Astrocyte (in vitro differentiated cells and primary cell): Measurements from ENCODE around the gene TEX14. TPM values are rescaled to one million over a fixed set of nuclear protein-coding genes. Genes with fewer than 3 reads are reported as not detected.
"Not testable (repeated sequence)": the region's sequence is repeated elsewhere in the genome, so short reads cannot be mapped to it uniquely, and the experiment has no call there.

Experiments
- DNase-seq: peaks from one replicate; pipeline ENCODE4 v3.0.0-alpha.2; 2010; ENCODE audit warnings: low read depth
- FAIRE-seq: peaks from 2 replicates; lab custom pipeline; 2011; peaks lifted over from hg19 to GRCh38; lab: Jason Lieb, UNC
- H2AFZ ChIP-seq: 2 replicates; pipeline ENCODE4 v1.6.0; 2012; ENCODE audit warnings: low read depth, low read length, inconsistent platforms
- H3K27ac ChIP-seq: 2 replicates; pipeline ENCODE4 v1.5.1; 2011; ENCODE audit warnings: low read depth, low read length, inconsistent platforms
- H3K27me3 ChIP-seq: 2 replicates; pipeline ENCODE4 v1.6.0; 2011; ENCODE audit warnings: low read length, inconsistent platforms; ENCODE audit not compliant: insufficient read depth
- H3K36me3 ChIP-seq: 2 replicates; pipeline ENCODE4 v1.5.1; 2011; ENCODE audit warnings: low read length, inconsistent platforms; ENCODE audit not compliant: insufficient read depth
- H3K4me1 ChIP-seq: 2 replicates; pipeline ENCODE4 v1.5.1; 2011; ENCODE audit warnings: low read length, inconsistent platforms; ENCODE audit not compliant: insufficient read depth
- H3K4me2 ChIP-seq: 2 replicates; pipeline ENCODE4 v1.6.0; 2012; ENCODE audit warnings: low read length, inconsistent platforms
- H3K4me3 ChIP-seq: 2 replicates; pipeline ENCODE4 v1.5.1; 2011; ENCODE audit warnings: low read depth, mild to moderate bottlenecking, low read length, inconsistent platforms; ENCODE audit not compliant: insufficient read depth
- H3K79me2 ChIP-seq: 2 replicates; pipeline ENCODE4 v1.6.0; 2012; ENCODE audit warnings: mild to moderate bottlenecking, low read length, inconsistent platforms; ENCODE audit not compliant: insufficient read depth
- H3K9ac ChIP-seq: 2 replicates; pipeline ENCODE4 v1.6.0; 2012; ENCODE audit warnings: mild to moderate bottlenecking, low read length, inconsistent platforms
- H3K9me3 ChIP-seq: 2 replicates; pipeline ENCODE4 v1.5.1; 2012; ENCODE audit warnings: low read depth, mild to moderate bottlenecking, low read length, inconsistent platforms; ENCODE audit not compliant: insufficient read depth
- H4K20me1 ChIP-seq: 2 replicates; pipeline ENCODE4 v1.6.0; 2012; ENCODE audit warnings: low read length, inconsistent platforms; ENCODE audit not compliant: insufficient read depth
- H3K27ac Mint-ChIP-seq: one replicate; pipeline ENCODE4 v1.8.0; 2021; ENCODE audit warnings: mild to moderate bottlenecking, mixed read lengths; ENCODE audit not compliant: unreplicated experiment
- H3K27me3 Mint-ChIP-seq: one replicate; pipeline ENCODE4 v1.8.0; 2021; ENCODE audit warnings: low read depth, mixed read lengths; ENCODE audit not compliant: unreplicated experiment
- H3K36me3 Mint-ChIP-seq: one replicate; pipeline ENCODE4 v1.8.0; 2021; ENCODE audit warnings: low read depth, mixed read lengths; ENCODE audit not compliant: unreplicated experiment
- H3K4me1 Mint-ChIP-seq: one replicate; pipeline ENCODE4 v1.8.0; 2021; ENCODE audit warnings: low read depth, mixed read lengths; ENCODE audit not compliant: unreplicated experiment
- H3K4me3 Mint-ChIP-seq: one replicate; pipeline ENCODE4 v1.8.0; 2021; ENCODE audit warnings: mild to moderate bottlenecking, moderate library complexity, mixed read lengths; ENCODE audit not compliant: unreplicated experiment
- H3K9me3 Mint-ChIP-seq: one replicate; pipeline ENCODE4 v1.8.0; 2021; ENCODE audit warnings: mild to moderate bottlenecking, mixed read lengths; ENCODE audit not compliant: unreplicated experiment
- CTCF ChIP-seq: IDR thresholded peaks from 2 replicates; pipeline ENCODE4 v1.5.1; 2011; ENCODE audit warnings: low read depth, mild to moderate bottlenecking, inconsistent platforms, low read length, moderate library complexity; ENCODE audit not compliant: insufficient read depth
- EZH2 ChIP-seq: IDR thresholded peaks from 2 replicates; pipeline ENCODE4 v1.6.1; 2012; ENCODE audit warnings: mild to moderate bottlenecking, low read length, inconsistent platforms; ENCODE audit not compliant: insufficient read depth
- total RNA-seq: library from RNA; stranded (reverse); gene quantifications from 2 replicates; pipeline ENCODE4 v1.2.1, GENCODE V29; 2021

Gene TEX14
- total RNA-seq, 1 donor from 2014 or later, result 0.09 TPM

GRCh38 chr17:58686980-58687379, 4.9 kb downstream of the TEX14 start:
- Mint-ChIP-seq H3K4me3 (no peak overlapping the region), H3K4me1 (no peaks in the 10 kb centered on the region), H3K27ac (no peak overlapping the region), H3K27me3 (no peaks in the 10 kb centered on the region), H3K36me3 (no peaks in the 10 kb centered on the region), H3K9me3 (peaks cover 2% of the 10 kb centered on the region)
- Histone ChIP-seq H3K36me3 (no peaks in the 10 kb centered on the region), H3K9me3 (peaks cover 3% of the 10 kb centered on the region), H3K4me1 (peaks cover under 1% of the 10 kb centered on the region), H3K27me3 (no peaks in the 10 kb centered on the region), H2AFZ (no peak overlapping the region), H3K27ac (no peak overlapping the region), H3K9ac (no peak overlapping the region), H4K20me1 (no peaks in the 10 kb centered on the region), H3K4me3 (no peak overlapping the region), H3K4me2 (no peak overlapping the region), H3K79me2 (no peaks in the 10 kb centered on the region)
- DNase-seq (no peak), FAIRE-seq (no peak)
- TF ChIP-seq EZH2 (no peak), CTCF (no peak)

- H3K9me3 ChIP-seq, H3K36me3 Mint-ChIP-seq, H3K27ac ChIP-seq, H4K20me1 ChIP-seq, H3K9ac ChIP-seq, H3K4me3 Mint-ChIP-seq, H3K4me1 ChIP-seq, H3K79me2 ChIP-seq, H2AFZ ChIP-seq, H3K4me1 Mint-ChIP-seq, FAIRE-seq, H3K4me3 ChIP-seq, H3K36me3 ChIP-seq, H3K27me3 Mint-ChIP-seq, H3K27me3 ChIP-seq, H3K27ac Mint-ChIP-seq, H3K4me2 ChIP-seq, DNase-seq, H3K9me3 Mint-ChIP-seq: not testable (repeated sequence)
These were observed 7.4 kb downstream of the TEX14 start for GRCh38 chr17:58684462-58684861.

- no peak overlapping the region for H3K9ac ChIP-seq
- H3K4me1 Mint-ChIP-seq, result no peaks in the 10 kb centered on the region
- no peak overlapping the region for H3K27ac Mint-ChIP-seq
- H3K4me3 Mint-ChIP-seq, result no peak overlapping the region
- no peaks in the 10 kb centered on the region for H3K27me3 Mint-ChIP-seq
- H3K4me2 ChIP-seq, result no peak overlapping the region
- TF ChIP-seq EZH2 (no peak), CTCF (no peak)
- DNase-seq (no peak), FAIRE-seq (no peak)
- H3K4me1 ChIP-seq, result no peaks in the 10 kb centered on the region
- H3K27me3 ChIP-seq, result no peaks in the 10 kb centered on the region
- no peak overlapping the region for H3K4me3 ChIP-seq
- H4K20me1 ChIP-seq, result no peaks in the 10 kb centered on the region
- H2AFZ ChIP-seq, result no peak overlapping the region
- H3K9me3 Mint-ChIP-seq, result peaks cover 2% of the 10 kb centered on the region
- no peaks in the 10 kb centered on the region for H3K36me3 Mint-ChIP-seq
- no peaks in the 10 kb centered on the region for H3K9me3 ChIP-seq
- H3K79me2 ChIP-seq, result no peaks in the 10 kb centered on the region
- H3K36me3 ChIP-seq, result no peaks in the 10 kb centered on the region
- H3K27ac ChIP-seq, result no peak overlapping the region
These were observed 7.8 kb downstream of the TEX14 start for GRCh38 chr17:58684003-58684402.
